Fibroblast of skin of left biceps (primary cell): Measurements from ENCODE around the gene TTYH3.
"Not testable (repeated sequence)": the region's sequence is repeated elsewhere in the genome, so short reads cannot be mapped to it uniquely, and the experiment has no call there.

Experiments used
- DNase-seq, 2 experiments: peaks; one replicate each; pipeline ENCODE4 v3.0.0-alpha.2; 2013; ENCODE audit warnings: low read depth in 2 of 2

The TTYH3 gene

DNA sequence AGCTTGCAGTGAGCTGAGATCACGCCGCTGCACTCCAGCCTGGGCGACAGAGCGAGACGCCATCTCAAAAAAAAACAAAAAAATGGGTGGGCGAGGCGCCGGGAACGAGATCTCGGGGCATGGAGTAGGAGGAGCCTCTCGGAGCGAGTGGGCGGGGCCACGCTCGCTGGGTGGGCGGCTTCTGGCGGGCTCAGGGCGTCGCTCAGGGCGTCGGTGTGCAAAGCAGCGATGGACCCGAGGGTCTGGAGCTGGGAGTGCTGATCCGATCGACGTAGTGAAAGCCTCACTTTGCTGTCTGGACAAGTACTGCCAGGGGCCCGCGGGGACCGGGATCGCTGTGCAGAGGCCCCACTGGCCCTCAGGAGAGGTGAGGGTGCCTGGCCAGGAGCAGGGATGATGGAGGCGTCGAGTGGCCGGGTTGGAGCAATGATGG, 33.6 kb downstream of the TTYH3 start:
- no peak for DNase-seq

DNA sequence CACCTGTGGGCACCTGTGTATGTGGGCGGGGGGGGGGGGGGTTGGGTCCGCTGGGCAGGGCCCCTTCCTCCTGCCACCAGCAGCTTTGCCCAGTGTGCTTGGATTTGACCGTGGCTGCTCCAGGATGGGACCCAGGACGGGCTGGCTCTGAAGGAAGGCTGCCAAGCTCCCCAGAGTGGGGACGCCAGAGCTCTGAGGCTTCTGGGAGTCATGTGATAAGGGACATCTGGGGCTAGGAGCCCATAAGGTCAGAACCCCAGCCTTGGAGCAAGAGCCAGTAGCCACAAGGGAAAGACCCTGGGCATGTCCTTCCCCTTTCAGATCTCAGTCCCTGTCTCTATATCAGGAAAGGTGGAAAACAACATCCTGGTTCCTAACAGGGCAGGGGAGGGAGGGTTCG, 34.4 kb downstream of the TTYH3 start:
- no peak for DNase-seq

DNA sequence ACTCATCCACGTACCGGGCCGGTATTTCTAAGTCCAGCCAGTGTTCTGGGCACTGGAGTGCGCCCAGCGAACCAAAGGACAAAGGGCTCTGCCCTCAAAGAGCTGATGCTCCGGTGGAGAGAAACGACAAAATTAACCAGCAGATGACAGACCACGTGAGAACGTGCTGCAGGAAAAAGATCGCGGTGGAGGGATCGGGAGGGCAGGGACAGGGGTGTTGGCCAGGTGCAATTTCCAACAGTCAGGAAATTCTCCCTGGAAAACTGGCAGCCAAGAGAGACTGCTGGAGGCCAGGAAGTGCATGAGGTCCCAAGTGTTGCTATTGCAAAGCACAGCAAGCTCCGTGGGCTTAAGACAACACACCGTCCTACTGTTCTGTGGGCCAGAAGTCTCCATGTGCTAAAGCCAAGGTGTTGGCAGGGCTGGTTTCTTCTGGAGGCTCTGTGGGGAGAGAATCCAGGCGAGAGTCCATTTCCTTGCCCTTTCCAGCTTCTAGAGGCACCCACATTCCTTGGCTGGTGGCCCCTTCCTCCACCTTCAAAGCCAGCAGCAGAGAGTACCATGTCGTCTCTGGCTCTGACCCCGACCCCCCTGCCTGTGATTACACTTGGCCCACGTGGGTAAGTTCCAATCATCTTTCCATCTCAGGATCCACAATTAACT, 34.9 kb downstream of the TTYH3 start:
- DNase-seq = no peak

DNA sequence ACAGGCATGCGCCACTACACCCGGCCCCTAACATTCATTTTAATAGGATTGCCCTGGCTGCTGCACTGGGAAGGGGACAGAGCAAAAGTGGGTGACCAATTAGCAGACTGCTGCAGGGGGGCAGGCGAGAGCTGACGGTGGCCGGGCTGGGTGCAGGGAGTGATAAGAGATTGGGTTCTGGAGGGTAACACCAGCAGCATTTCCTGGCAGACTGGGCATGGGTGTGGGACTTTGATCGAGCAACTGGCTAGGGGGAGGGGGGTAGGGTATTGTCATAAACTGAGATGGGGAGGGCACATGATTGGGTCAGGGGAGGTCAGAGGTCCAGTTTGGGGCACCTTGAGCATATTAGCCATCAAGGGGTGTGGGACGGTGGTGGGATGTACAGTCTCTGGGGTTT, 36.1 kb downstream of the TTYH3 start:
- DNase-seq = no peak

DNA sequence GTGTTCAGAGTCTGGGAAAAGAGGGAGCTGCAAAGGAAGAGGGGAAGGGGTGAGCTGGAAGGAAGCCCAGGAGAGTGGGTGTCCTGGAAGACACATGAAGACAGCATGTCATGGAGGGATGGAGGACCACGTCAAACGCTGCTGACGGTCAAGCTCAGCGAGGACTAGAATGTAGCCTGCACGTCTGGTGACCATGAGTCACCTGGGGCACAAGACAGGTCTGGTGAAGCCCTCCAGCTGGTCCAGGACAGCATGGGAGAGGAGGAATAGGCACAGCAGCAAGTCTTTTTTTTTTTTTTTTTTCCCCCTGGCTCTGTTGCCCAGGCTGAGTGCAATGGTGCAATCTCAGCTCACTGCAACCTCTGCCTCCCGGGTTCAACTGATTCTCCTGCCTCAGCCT, 36.6 kb downstream of the TTYH3 start:
- DNase-seq = no peak

DNA sequence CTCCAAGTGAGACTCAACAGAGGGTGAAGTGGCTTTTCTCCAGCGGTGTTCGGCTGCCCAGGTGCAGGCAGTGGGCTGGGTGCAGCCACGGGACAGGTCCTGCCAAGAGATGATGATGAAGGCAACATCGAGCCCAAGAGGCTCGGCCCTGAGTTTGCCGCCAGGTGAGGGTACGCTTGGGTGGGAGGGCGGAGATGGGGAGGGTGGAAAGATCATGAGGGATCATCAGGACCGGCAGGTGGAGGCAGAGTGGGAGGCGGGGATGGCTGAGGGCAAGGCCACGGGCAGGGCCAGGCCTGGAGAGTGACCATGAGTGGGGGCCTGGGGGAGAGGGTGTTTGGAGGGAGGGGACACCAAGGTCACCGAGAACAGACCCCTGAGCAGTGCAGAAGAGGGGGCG, 38.4 kb downstream of the TTYH3 start:
- no peak for DNase-seq

DNA sequence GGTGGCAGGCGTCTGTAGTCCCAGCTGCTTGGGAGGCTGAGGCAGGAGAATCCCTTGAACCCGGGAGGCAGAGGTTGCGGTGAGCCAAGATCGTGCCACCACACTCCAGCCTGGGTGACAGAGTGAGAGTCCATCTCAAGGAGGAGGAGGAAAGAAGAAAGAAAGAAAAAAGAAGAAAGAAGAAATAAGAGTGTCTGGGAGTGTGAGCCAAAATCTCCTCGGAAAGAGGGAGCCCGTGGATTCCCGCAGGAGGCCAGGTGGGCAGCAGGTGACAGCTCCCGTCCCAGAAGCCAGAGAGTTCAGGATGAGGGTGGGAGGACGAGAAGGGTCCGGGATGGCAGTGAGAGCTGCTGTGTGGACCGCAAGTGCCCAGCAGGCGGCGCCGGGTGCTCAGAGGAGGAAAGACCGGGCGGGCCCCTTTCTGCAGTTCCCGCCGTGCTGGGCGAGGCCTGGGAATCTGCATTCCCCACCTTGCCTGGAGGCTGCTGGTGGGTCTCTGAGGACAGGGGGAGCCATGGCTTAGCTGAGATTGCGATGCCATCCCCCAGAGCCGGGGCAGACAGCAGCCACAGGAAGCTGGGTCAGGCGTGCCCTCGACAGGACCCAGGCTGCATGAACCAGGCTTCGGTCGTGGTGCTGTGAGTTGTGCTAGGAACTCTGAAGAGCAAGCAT, 39.1 kb downstream of the TTYH3 start:
- DNase-seq = no peak

DNA sequence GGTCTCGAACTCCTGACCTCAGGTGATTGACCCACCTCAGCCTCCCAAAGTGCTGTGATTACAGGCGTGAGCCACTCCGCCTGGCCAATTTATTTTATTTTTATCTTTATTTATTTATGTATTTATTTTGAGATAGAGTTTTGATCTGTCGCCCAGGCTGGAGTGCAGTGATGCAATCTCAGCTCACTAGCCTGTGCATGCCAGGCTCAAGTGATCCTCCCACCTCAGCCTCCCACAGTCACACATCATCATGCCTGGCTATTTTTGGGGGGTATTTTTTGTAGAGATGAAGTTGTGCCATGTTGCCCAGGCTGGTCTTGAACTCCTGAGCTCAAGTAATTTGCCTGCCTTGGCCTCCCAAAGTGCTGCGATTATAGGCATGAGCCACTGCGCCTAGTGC, 41.4 kb downstream of the TTYH3 start:
- not testable (repeated sequence) for DNase-seq

DNA sequence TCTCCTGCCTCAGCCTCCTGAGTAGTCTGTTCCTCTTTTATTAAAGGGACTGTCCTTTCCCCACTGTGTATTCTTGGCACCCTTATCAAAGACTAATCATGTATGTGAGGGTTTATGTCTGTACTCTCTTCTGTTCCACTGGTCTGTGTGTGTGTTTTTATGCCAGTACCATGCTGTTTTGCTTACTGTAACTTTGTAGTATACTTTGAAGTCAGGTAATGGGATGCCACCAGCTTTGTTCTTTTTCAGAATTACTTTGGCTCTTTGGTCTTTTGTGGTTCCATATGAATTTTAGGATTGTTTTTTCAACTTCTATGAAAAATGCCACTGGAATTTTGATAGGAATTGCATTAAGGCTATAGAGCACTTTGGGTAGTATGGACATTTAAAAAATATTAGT, 42.1 kb downstream of the TTYH3 start:
- DNase-seq = no peak

DNA sequence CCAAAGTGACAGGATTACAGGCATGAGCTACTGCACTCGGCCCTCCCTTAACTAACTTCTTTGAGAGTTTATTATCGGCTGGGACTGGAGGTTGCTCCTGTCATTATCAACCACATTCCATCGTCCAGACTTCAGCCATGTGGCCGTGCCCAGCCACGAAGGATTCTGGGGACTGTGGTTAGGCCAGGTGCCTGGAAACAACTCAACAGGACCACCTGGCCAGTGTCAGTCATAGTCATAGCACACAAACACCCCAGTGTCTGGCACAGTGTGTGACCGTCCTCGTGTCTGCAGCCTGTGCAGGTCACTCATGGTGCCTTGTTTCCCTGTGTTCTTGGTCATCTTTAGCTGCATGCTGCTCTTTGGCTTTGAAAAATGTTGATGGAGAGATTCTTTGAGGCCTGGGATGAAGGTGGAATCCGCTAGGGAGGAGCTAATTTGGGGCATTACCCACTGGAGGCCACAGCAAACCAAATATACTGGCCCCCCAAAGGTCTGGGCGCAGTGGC, 43.5 kb downstream of the TTYH3 start:
- no peak for DNase-seq

DNA sequence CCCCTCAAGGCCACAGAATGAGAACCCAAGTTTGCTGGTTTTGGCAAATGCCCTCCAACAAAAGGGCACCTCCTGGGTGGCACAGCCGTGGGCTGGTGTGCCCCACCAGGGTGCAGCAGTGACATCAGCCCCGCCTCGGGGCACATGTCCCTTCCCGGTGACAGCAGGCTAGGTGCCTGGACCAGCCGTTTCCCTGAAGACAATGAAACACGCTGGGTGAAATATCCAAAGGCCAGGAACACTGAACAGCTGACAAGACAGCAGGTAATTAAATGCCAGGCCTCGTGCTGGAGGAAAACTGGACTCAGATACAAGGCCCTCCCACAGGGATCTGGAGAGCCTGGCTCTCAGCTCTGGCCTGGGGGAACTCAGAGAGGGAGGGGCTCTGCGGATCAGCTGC, 44.8 kb downstream of the TTYH3 start:
- not testable (repeated sequence) for DNase-seq

DNA sequence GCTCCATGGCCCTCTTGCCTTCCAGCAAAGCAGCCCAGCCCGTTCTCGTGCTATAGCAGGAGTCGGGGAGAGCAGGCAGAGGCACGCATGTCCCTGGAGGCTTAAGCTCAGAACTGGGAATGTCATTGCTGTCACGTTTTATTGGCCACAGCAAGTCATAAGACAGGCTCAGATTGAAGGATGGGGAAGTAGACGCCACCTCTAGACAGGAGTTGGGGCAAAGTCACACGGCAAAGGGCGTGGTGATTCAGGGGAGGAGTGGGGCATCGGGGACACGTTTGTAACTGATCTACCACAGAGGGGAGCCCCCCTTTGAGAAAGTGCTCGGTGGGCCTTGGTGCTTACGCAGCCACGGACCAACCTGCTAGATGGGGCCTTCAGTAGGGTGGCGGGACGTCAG, 46.7 kb downstream of the TTYH3 start:
- not testable (repeated sequence) for DNase-seq

DNA sequence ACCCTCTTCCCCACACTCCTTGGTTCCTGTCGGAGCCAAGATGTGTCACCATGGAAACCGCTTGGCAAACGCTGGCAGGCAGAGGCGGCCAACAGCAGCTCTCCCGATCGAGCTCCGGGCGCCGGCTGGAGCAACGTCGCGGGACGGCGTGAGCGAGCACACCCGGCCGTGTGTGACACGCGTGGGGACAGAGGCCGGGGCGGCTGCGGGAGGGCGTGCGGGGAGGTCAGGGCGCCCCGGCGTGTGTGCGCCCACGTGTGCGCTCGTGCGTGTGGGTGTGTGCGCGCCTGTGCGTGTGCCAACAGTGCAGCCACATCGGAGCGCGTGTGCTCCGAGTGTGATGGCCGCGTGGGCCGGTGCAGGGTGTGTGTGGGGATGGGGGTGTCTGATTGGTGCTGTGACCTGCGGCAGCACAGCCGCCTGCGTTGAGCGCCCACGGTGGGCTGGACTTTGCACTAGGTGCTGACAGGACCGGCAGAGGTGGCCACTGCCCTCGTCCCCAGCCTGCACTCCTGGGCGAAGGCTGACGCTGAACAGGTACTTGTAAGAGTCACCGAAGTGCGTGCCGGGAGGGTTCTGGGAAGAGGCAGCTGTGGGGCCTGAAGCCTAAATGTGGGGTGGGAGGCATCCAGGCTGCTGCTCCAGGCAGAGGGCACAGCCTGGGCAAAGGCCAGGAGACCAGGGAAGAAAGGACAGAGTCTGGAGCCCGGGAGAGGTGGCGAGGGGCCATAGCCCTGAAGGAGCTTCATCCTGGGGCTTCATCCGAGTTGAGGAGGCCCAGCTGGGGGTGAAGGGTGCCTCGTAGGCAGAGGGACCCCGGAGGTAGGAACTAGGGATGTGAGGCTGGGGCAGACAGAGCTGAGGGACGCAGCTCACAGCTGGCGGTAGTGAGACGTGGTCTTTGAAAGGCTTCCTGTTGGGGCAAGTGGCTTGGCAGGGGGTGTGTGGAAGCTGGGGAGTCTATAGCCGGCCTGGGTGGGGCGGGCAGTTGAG, 47.6 kb downstream of the TTYH3 start:
- not testable (repeated sequence) for DNase-seq

DNA sequence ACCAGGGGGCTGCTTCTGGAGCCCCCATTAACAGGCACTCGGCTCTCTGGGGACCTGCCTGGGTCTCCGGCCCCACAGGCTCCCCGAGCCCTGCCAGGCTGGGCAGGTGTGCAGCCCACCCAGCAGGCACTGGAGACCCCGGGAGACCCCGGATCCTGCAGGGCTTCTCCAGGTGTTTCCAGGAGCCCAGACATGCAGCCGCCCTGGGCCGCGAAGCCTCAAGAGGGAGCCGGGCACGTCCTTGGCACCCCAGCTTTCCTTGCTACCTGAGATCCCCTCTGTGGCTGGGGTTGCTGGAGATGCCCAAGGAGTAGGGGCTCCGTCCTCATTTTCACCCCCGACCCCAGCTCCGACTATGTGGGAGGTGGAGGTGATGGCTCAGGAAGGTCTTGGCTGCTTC, 48.5 kb downstream of the TTYH3 start:
- DNase-seq = no peak

DNA sequence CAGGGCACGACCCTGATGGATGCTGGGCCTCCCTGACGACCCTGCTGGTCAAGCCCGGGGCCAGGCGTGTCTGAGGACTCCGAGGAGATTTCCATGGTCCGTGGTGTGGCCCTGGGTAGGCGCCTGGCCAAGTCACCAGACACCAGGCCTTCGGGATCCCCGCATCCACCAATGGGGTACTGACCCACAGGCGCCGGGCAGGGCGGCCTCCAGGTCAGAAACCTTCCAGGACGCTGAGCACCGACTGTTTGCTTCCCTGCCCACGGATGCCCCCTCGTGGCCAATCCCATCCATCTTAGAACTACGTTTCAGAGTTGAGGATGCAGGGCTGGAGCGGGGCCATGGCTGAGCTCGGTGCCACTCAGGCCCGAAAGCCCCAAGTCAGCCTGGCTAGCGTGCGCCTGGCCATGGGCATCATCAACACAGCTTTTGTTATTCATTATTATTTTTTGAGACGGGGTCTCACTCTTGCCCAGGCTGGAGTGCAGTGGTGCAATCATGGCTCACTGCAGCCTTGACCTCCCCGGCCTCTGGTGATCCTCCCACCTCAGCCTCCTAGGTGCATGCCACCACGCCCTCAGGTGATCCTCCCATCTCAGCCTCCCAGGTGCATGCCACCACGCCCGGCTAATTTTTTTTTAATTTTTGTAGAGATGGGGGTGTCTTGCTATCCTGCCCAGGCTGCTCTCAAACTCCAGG, 49.2 kb downstream of the TTYH3 start:
- DNase-seq = no peak

DNA sequence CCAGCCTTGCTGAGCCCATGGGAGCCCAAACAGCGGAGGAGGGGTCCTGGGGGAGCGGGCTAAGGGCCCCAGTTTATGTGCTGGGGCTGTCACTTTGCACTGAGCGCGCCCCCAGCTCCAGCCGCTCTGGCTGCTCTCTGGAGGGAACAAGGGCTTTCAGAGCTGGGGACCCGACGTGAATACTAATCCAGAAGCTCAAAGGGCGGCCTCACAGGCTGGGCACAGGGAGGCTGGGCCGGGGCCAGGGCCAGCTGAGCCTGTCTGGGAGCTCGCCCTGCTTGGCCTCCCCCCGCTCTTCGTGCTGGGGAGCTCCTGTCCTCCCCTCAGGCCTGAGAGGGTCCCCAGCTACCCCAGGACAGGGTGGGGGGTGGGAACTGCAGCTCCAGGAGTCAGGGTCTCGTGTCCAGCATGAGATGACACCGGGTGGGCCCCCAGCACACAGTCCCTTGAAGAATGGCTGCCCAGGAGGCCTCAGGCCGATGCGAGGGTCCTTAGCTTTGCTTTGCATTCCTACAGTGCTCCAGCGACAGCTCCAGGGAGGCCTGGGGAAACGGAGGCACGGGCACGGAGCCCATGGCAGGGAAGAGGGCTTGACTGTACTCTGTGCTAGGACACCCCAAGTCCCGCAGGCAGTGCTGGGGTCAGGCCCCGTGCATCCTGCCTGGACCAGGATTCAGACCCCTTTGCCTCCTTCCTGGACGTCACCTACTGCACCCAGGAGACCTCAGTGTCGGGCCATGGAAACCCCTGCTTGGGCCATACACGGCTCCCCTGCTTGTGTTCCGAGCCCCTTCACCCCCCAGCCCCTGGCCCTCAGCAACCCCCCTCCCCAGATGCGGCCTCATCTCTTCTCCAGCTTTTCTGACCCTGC, 50.4 kb downstream of the TTYH3 start:
- no peak for DNase-seq

DNA sequence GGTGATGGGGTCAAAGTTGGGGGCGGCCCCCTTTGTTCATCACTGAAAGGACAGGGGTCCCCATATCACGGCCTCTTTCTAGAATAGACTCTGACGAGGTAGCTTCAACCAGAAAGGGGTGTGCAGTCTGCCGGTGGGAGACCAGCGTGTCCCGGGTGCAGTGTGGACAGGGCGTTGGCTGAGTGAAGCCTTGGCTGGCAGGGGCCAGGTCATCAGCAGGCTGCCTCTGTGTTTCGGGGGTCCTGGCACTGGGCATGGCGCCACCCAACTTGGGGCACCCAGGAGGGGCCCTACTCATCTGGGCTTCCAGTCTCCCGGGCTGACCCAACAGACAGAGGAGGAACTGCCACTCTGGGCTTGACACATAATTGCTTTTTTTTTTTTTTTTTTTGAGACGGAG, 52.7 kb downstream of the TTYH3 start:
- DNase-seq = no peak

DNA sequence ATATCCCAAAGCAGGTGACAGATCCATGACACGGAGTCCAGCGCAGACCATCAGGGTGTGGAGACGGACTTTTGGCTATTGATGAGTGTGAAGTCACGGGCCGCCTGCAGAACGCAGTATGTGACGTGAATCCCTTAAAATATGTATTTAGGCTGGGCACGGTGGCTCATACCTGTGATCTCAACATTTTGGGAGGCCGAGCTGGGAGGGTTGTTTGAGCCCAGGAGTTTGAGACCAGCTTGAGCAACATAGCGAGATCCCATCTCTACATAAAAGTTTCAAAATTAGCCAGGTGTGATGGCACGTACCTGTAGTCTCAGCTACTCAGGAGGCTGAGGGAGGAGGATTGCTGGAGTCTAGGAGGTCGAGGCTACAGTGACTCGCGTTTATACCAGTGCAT, 54.3 kb downstream of the TTYH3 start:
- no peak for DNase-seq

DNA sequence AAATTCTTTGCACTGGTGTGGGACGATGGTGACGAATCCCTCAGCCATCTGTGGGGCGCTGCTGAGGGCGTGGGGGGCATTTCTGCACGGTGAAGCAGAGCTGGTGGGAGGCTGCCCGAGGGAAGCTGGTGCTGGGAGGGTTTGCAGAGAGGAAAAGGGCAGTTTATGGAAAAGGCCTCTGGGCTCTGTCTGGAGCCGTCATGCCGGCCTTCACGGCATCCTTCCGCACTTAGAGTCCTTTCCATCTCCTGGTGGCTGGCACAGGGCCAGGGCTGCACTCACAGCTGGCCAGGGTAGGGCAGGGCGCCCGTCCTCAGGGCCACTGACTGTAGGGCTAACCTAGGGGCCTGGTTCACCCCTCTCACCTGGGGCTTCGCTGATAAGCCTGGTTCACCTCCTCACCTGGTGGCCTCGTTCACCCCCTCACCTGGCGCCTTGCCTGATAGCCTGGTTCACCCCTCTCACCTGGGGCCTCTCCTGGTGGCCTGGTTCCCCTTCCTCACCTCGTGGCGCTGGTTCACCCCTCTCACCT, 55.6 kb downstream of the TTYH3 start:
- no peak for DNase-seq

DNA sequence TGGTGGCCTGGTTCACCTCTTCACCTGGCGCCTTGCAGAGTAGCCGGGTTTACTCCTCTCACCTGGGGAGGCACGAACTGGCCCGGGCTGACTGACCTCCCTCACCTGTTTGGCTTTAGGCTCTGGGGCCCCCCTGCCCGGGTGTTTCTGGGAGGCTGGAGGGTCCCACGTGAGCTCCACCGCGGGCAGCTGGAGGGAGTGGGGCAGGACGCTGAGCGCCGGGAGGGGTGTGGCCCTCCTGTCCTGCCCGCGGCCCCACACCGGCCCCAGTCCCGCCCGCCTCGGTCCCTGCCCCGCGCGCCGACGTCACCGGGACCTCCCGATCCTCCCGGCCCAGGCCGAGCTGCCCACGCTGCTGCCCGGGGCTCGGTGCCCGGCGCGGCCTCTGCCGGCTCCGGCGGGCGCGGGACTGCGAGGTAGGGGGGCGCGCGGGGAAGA, 56.1 kb downstream of the TTYH3 start, which contains the start of gene AMZ1:
Gene AMZ1, plus strand, starts transcription at position 322 of the 438 bp plus-strand sequence. CDS start 12,250 bp downstream, outside the sequence.
- no peak for DNase-seq
